H1 (cell line): Measurements from ENCODE around the gene LYSMD3. TPM values are rescaled to one million over a fixed set of nuclear protein-coding genes. Genes with fewer than 3 reads are reported as not detected.

Experiments used
- CREB1 ChIP-seq: IDR thresholded peaks from 2 replicates; pipeline ENCODE4 v1.6.1; 2012; ENCODE audit warnings: inconsistent platforms
- CTBP2 ChIP-seq: IDR thresholded peaks from 2 replicates; pipeline ENCODE4 v1.7.0; 2011; ENCODE audit warnings: borderline replicate concordance, mild to moderate bottlenecking, moderate library complexity, mixed read lengths, low read length; ENCODE audit not compliant: insufficient read depth, insufficient read length
- JUND ChIP-seq: IDR thresholded peaks from 2 replicates; pipeline ENCODE4 v1.6.1; 2011; ENCODE audit warnings: mild to moderate bottlenecking, improper control_type of control experiment, low read length
- SRF ChIP-seq: IDR thresholded peaks from 2 replicates; pipeline ENCODE4 v1.6.1; 2011; ENCODE audit warnings: mild to moderate bottlenecking, low read depth, low read length, moderate library complexity
- SUZ12 ChIP-seq: fragments of 200-600 bp; sonication (generic); IDR thresholded peaks from 2 replicates; pipeline ENCODE4 v1.6.1; 2012; ENCODE audit warnings: mild to moderate bottlenecking, inconsistent platforms, low read length, moderate library complexity, mixed read lengths
- polyA plus RNA-seq, 7 experiments: library from polyadenylated mRNA; depleted of rRNA in 3 of 7; stranded (reverse) in 5 of 7; unstranded in 2 of 7; fragments of >200 nt in 5 of 7; fragments of 200-250 nt in 2 of 7; gene quantifications; 1 replicate in 5 of 7; 2 replicates in 1 of 7; 4 replicates in 1 of 7; pipeline versions ENCODE4 v1.2.1 to v1.2.3, GENCODE V29; 2011 to 2013; ENCODE audit warnings: missing spikeins in 2 of 7, mixed read lengths in 2 of 7
- total RNA-seq: library from RNA; stranded (reverse); fragmentation: NEBNext Ultra II Directional; extraction: Animal tissue kit (Norgen Biotek cat#: 25700); gene quantifications from 2 replicates; pipeline ENCODE4 v1.2.1, GENCODE V29; 2021
- TF ChIP-seq, protein P1 (sequence below): fragments of 300-600 bp; sonication (generic); IDR thresholded peaks from 2 replicates; pipeline ENCODE4 v1.7.1; 2012; ENCODE audit warnings: low read length, moderate library complexity, mild to moderate bottlenecking, inconsistent platforms; ENCODE audit not compliant: insufficient replicate concordance
- TF ChIP-seq, protein P2 (sequence below): IDR thresholded peaks from 2 replicates; pipeline ENCODE4 v1.6.1; 2011; ENCODE audit warnings: low read length, improper control_type of control experiment

The LYSMD3 gene
- total and polyA plus RNA-seq, 2 of the 8 experiments (the other 6 are each of a cell fraction or from before 2014, with no cell fraction given), result 3.7 to 14.9 TPM

DNA sequence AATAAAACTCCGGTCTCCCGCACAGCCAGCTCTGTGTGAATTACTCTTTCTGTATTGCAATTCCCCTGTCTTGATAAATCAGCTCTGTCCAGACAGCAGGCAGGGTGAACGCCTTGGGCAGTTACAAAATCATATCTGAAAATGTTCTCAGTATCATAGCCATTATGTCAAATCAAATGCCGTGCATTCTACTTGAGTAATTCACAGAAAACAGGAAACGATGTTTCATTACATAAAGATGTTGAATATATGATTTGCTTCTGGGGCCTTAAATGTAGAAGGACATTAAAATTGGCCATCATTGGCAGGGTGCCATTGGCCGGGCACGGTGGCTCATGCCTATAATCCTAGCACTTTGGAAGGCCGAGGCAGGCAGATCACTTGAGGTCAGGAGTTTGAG, 46.2 kb downstream of the LYSMD3 start (continued):
- TF ChIP-seq, protein P1, sequence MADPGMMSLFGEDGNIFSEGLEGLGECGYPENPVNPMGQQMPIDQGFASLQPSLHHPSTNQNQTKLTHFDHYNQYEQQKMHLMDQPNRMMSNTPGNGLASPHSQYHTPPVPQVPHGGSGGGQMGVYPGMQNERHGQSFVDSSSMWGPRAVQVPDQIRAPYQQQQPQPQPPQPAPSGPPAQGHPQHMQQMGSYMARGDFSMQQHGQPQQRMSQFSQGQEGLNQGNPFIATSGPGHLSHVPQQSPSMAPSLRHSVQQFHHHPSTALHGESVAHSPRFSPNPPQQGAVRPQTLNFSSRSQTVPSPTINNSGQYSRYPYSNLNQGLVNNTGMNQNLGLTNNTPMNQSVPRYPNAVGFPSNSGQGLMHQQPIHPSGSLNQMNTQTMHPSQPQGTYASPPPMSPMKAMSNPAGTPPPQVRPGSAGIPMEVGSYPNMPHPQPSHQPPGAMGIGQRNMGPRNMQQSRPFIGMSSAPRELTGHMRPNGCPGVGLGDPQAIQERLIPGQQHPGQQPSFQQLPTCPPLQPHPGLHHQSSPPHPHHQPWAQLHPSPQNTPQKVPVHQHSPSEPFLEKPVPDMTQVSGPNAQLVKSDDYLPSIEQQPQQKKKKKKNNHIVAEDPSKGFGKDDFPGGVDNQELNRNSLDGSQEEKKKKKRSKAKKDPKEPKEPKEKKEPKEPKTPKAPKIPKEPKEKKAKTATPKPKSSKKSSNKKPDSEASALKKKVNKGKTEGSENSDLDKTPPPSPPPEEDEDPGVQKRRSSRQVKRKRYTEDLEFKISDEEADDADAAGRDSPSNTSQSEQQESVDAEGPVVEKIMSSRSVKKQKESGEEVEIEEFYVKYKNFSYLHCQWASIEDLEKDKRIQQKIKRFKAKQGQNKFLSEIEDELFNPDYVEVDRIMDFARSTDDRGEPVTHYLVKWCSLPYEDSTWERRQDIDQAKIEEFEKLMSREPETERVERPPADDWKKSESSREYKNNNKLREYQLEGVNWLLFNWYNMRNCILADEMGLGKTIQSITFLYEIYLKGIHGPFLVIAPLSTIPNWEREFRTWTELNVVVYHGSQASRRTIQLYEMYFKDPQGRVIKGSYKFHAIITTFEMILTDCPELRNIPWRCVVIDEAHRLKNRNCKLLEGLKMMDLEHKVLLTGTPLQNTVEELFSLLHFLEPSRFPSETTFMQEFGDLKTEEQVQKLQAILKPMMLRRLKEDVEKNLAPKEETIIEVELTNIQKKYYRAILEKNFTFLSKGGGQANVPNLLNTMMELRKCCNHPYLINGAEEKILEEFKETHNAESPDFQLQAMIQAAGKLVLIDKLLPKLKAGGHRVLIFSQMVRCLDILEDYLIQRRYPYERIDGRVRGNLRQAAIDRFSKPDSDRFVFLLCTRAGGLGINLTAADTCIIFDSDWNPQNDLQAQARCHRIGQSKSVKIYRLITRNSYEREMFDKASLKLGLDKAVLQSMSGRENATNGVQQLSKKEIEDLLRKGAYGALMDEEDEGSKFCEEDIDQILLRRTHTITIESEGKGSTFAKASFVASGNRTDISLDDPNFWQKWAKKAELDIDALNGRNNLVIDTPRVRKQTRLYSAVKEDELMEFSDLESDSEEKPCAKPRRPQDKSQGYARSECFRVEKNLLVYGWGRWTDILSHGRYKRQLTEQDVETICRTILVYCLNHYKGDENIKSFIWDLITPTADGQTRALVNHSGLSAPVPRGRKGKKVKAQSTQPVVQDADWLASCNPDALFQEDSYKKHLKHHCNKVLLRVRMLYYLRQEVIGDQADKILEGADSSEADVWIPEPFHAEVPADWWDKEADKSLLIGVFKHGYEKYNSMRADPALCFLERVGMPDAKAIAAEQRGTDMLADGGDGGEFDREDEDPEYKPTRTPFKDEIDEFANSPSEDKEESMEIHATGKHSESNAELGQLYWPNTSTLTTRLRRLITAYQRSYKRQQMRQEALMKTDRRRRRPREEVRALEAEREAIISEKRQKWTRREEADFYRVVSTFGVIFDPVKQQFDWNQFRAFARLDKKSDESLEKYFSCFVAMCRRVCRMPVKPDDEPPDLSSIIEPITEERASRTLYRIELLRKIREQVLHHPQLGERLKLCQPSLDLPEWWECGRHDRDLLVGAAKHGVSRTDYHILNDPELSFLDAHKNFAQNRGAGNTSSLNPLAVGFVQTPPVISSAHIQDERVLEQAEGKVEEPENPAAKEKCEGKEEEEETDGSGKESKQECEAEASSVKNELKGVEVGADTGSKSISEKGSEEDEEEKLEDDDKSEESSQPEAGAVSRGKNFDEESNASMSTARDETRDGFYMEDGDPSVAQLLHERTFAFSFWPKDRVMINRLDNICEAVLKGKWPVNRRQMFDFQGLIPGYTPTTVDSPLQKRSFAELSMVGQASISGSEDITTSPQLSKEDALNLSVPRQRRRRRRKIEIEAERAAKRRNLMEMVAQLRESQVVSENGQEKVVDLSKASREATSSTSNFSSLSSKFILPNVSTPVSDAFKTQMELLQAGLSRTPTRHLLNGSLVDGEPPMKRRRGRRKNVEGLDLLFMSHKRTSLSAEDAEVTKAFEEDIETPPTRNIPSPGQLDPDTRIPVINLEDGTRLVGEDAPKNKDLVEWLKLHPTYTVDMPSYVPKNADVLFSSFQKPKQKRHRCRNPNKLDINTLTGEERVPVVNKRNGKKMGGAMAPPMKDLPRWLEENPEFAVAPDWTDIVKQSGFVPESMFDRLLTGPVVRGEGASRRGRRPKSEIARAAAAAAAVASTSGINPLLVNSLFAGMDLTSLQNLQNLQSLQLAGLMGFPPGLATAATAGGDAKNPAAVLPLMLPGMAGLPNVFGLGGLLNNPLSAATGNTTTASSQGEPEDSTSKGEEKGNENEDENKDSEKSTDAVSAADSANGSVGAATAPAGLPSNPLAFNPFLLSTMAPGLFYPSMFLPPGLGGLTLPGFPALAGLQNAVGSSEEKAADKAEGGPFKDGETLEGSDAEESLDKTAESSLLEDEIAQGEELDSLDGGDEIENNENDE, result no peak
- no peak for TF ChIP-seq SUZ12
- TF ChIP-seq CREB1, result no peak
- no peak for TF ChIP-seq CTBP2
- TF ChIP-seq, protein P2, sequence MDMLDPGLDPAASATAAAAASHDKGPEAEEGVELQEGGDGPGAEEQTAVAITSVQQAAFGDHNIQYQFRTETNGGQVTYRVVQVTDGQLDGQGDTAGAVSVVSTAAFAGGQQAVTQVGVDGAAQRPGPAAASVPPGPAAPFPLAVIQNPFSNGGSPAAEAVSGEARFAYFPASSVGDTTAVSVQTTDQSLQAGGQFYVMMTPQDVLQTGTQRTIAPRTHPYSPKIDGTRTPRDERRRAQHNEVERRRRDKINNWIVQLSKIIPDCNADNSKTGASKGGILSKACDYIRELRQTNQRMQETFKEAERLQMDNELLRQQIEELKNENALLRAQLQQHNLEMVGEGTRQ, result no peak
- TF ChIP-seq JUND, result no peak
- TF ChIP-seq SRF, result no peak
